GM19023 (cell line): ENCODE data around the gene SSBP4.
A peak's percentile ranks its signal among the peaks of the same experiment; 100 is the strongest.

Experiments used
- ATAC-seq: cut with Tn5 transposase; IDR thresholded peaks from one replicate; pipeline ENCODE4 v1.9.1; 2021; ENCODE audit warnings: mild to moderate bottlenecking, moderate library complexity; ENCODE audit not compliant: unreplicated experiment

The SSBP4 gene

GRCh38 chr19:18464646-18465045 is 45.4 kb downstream of the SSBP4 start:
- no peak for ATAC-seq

- no peak for ATAC-seq
Observed at GRCh38 chr19:18465214-18465963, 46.2 kb downstream of the SSBP4 start.

GRCh38 chr19:18465964-18466339 is 46.8 kb downstream of the SSBP4 start:
- no peak for ATAC-seq

- no peak for ATAC-seq
Observed at GRCh38 chr19:18466354-18466753, 47.2 kb downstream of the SSBP4 start.

- no peak for ATAC-seq
Observed at GRCh38 chr19:18467978-18468377, 48.8 kb downstream of the SSBP4 start.

GRCh38 chr19:18468517-18468916 is 49.3 kb downstream of the SSBP4 start:
- no peak for ATAC-seq

- no peak for ATAC-seq
Observed at GRCh38 chr19:18469069-18469846, 50.1 kb downstream of the SSBP4 start.

GRCh38 chr19:18470787-18471186 is 51.6 kb downstream of the SSBP4 start:
- ATAC-seq = no peak

GRCh38 chr19:18473003-18473705 is 54.0 kb downstream of the SSBP4 start:
- no peak for ATAC-seq

- ATAC-seq = no peak
Observed at GRCh38 chr19:18473706-18474087, 54.5 kb downstream of the SSBP4 start.

GRCh38 chr19:18474366-18474887 is 55.2 kb downstream of the SSBP4 start:
- no peak for ATAC-seq

- no peak for ATAC-seq
Observed at GRCh38 chr19:18475004-18475453, 55.8 kb downstream of the SSBP4 start.

- no peak for ATAC-seq
Observed at GRCh38 chr19:18475762-18476331, 56.6 kb downstream of the SSBP4 start.

- no peak for ATAC-seq
Observed at GRCh38 chr19:18476507-18477041, 57.4 kb downstream of the SSBP4 start.

GRCh38 chr19:18477042-18477779 is 58.0 kb downstream of the SSBP4 start:
- ATAC-seq = no peak

- ATAC-seq = no peak
Observed at GRCh38 chr19:18477974-18478373, 58.8 kb downstream of the SSBP4 start.

GRCh38 chr19:18478545-18479311 is 59.5 kb downstream of the SSBP4 start:
- peak; percentile 82 for ATAC-seq

GRCh38 chr19:18480006-18480691 is 61.0 kb downstream of the SSBP4 start:
- ATAC-seq = no peak
